ENCODE results near the gene C9orf43. TPM values are rescaled to one million over a fixed set of nuclear protein-coding genes. Genes with fewer than 3 reads are reported as not detected.
"Not testable (repeated sequence)": the region's sequence is repeated elsewhere in the genome, so short reads cannot be mapped to it uniquely, and the experiment has no call there.

The C9orf43 gene
- total RNA-seq, 1 experiment from 2014 or later: 0.82 TPM

- not testable (repeated sequence) for H3K9me3 ChIP-seq (ENCODE audit: low read length); H2AFZ ChIP-seq (ENCODE audit: low read length)
These were observed 30.7 kb upstream of the C9orf43 start for GRCh38 chr9:113379829-113380210.

GRCh38 chr9:113380869-113381378, 29.6 kb upstream of the C9orf43 start:
- Histone ChIP-seq H3K27ac (ENCODE audit: low read length) (no peak overlapping the region), H2AFZ (ENCODE audit: low read length) (no peak overlapping the region), H3K4me1 (ENCODE audit: low read length) (peaks cover 8% of the 10 kb centered on the region), H3K27me3 (ENCODE audit: low read length) (no peaks in the 10 kb centered on the region), H3K9me3 (ENCODE audit: low read length) (no peaks in the 10 kb centered on the region), H3K79me2 (ENCODE audit: low read length) (no peaks in the 10 kb centered on the region), H4K20me1 (ENCODE audit: insufficient read depth, low read depth, low read length) (no peaks in the 10 kb centered on the region), H3K9me2 (replicated peaks; ENCODE audit: insufficient read depth, low read length) (no peaks in the 10 kb centered on the region), H3K4me2 (ENCODE audit: low read depth, low read length, poor library complexity, severe bottlenecking) (no peak overlapping the region), H3K9ac (ENCODE audit: low read length) (no peak overlapping the region), H3K4me3 (ENCODE audit: low read length) (no peak overlapping the region), H3K36me3 (ENCODE audit: insufficient read depth, low read length) (no peaks in the 10 kb centered on the region)
- DNase-seq: no peak

More at GRCh38 chr9:113379829-113380210, 30.7 kb upstream of the C9orf43 start:
- not testable (repeated sequence) for H3K9me2 ChIP-seq (replicated peaks; ENCODE audit: insufficient read depth, low read length); H3K9ac ChIP-seq (ENCODE audit: low read length); H3K36me3 ChIP-seq (ENCODE audit: insufficient read depth, low read length); H3K79me2 ChIP-seq (ENCODE audit: low read length); H3K4me3 ChIP-seq (ENCODE audit: low read length); H4K20me1 ChIP-seq (ENCODE audit: insufficient read depth, low read depth, low read length); H3K4me2 ChIP-seq (ENCODE audit: low read depth, low read length, poor library complexity, severe bottlenecking); H3K27me3 ChIP-seq (ENCODE audit: low read length); DNase-seq; H3K27ac ChIP-seq (ENCODE audit: low read length)
- peaks cover 13% of the 10 kb centered on the region for H3K4me1 ChIP-seq (ENCODE audit: low read length)

GRCh38 chr9:113381441-113381840, 29.1 kb upstream of the C9orf43 start:
- not testable (repeated sequence) for H3K9ac ChIP-seq (ENCODE audit: low read length); H3K4me1 ChIP-seq (ENCODE audit: low read length); H3K27ac ChIP-seq (ENCODE audit: low read length); H3K36me3 ChIP-seq (ENCODE audit: insufficient read depth, low read length); H4K20me1 ChIP-seq (ENCODE audit: insufficient read depth, low read depth, low read length); H3K4me2 ChIP-seq (ENCODE audit: low read depth, low read length, poor library complexity, severe bottlenecking); H3K4me3 ChIP-seq (ENCODE audit: low read length); H3K9me2 ChIP-seq (replicated peaks; ENCODE audit: insufficient read depth, low read length); DNase-seq; H3K27me3 ChIP-seq (ENCODE audit: low read length); H3K79me2 ChIP-seq (ENCODE audit: low read length); H2AFZ ChIP-seq (ENCODE audit: low read length); H3K9me3 ChIP-seq (ENCODE audit: low read length)

DNA sequence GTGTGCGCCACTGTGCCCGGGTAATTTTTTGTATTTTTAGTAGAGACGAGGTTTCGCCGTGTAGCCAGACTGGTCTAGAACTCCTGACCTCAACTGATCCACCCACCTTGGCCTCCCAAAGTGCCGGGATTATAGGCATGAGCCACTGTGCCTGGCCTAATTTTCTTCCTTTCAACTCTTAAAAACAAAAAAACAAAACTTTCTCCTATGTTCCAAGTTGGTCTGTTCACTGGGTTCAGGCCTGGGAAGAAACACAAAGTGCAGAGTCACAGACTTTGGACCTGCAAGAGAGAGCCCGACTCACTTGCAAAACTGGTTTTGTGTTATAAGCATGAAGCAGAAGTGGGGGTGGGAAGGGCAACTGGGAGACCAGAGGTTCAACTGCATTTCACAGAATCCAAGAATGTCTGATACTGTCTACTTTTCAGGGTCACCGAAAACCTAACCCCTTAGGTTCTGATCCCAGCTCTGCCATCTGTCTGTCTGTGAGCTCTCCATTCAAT, 28.6 kb upstream of the C9orf43 start:
- H3K9me3 ChIP-seq (ENCODE audit: low read length): no peaks in the 10 kb centered on the region
- no peaks in the 10 kb centered on the region for H3K36me3 ChIP-seq (ENCODE audit: insufficient read depth, low read length)
- no peaks in the 10 kb centered on the region for H3K9me2 ChIP-seq (replicated peaks; ENCODE audit: insufficient read depth, low read length)
- H3K4me1 ChIP-seq (ENCODE audit: low read length): peaks cover 7% of the 10 kb centered on the region; the same call in 1 of the 2 replicates
- H3K27me3 ChIP-seq (ENCODE audit: low read length): no peaks in the 10 kb centered on the region
- H3K4me2 ChIP-seq (ENCODE audit: low read depth, low read length, poor library complexity, severe bottlenecking): no peak overlapping the region
- H3K79me2 ChIP-seq (ENCODE audit: low read length): no peaks in the 10 kb centered on the region
- no peaks in the 10 kb centered on the region for H4K20me1 ChIP-seq (ENCODE audit: insufficient read depth, low read depth, low read length)
- no peak overlapping the region for H2AFZ ChIP-seq (ENCODE audit: low read length)
- H3K4me3 ChIP-seq (ENCODE audit: low read length): no peak overlapping the region
- H3K27ac ChIP-seq (ENCODE audit: low read length): no peak overlapping the region
- H3K9ac ChIP-seq (ENCODE audit: low read length): no peak overlapping the region
- no peak for DNase-seq

DNA sequence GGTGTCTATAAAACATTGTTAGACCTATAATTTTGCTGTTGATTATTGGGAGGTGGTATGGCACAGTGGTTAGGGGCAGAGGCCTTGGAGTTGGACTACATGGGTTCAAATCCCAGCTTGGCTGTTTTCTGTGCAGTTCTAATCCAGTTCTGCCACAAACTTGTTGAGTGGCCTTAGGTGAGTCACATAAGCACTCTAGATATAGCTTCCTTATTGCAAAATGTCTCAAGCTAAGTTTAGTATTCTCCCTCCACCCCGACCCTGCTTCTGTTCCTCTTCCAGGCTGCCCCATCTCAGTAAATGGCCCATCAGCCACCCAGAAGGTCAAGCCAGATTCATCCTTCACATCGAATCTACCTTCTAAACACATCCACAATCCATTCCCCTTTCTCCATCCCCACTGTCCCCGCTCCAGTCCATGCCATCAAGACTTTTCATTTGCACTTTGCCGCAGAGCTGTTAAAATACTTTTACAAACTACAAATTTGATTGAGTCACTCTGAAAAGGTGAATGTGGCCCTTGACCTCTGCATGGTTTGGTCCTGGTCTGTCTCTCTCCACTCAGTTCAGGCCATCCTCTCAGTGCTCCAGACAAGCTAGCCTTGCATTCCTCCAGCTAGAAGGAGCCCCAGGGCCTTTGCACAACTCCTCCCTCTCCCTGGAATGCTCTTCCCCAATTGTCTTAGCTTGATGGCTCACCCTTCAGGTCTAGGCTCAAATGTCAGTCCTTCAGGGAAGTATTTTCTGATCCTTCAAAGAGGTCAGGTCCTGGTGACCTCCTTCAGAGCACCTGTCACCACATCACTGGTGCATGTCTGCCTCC, 23.8 kb upstream of the C9orf43 start:
- no peak for DNase-seq
- Histone ChIP-seq H3K36me3 (ENCODE audit: insufficient read depth, low read length) (peaks cover 6% of the 10 kb centered on the region; the same call in 1 of the 2 replicates), H4K20me1 (ENCODE audit: insufficient read depth, low read depth, low read length) (no peaks in the 10 kb centered on the region), H3K9ac (ENCODE audit: low read length) (no peak overlapping the region), H2AFZ (ENCODE audit: low read length) (no peak overlapping the region), H3K4me3 (ENCODE audit: low read length) (no peak overlapping the region), H3K9me2 (replicated peaks; ENCODE audit: insufficient read depth, low read length) (no peaks in the 10 kb centered on the region), H3K27ac (ENCODE audit: low read length) (no peak overlapping the region), H3K27me3 (ENCODE audit: low read length) (no peaks in the 10 kb centered on the region), H3K4me2 (ENCODE audit: low read depth, low read length, poor library complexity, severe bottlenecking) (no peak overlapping the region), H3K79me2 (ENCODE audit: low read length) (no peaks in the 10 kb centered on the region), H3K4me1 (ENCODE audit: low read length) (no peaks in the 10 kb centered on the region), H3K9me3 (ENCODE audit: low read length) (no peaks in the 10 kb centered on the region)

DNA sequence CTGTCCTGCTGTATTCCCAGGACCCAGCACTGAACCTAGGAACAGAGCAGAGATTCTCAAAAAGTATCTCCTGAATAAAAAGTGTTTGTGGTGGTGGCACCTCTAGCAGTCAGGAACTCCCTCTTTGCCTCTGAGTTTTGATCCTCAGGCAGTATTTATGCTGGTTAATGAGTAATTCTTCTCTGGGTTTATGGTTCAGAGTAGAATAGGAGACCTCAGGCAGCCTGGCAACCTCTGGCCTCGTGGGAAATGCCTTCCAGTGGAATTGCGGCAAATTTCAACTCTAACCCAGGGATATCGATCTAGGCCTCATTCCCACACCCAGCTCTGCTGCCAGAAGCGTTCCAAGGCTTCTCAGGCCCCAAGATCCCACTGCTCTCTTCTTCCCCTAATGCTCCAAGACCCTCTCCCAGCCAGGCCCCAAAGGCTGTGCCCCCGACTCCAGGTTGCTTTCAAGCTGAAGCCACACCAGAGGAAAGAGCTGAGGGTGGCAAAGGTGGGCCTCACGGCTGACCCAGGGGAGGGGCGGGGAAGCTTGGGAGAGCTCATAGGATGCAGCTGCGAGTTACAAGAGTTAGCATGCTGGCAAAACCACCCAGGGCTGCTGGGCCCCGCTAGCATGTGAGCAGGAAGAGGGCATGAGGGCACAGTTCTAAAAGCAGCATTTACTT, 22.9 kb upstream of the C9orf43 start:
- Histone ChIP-seq H3K4me2 (ENCODE audit: low read depth, low read length, poor library complexity, severe bottlenecking) (no peak overlapping the region), H3K9me2 (replicated peaks; ENCODE audit: insufficient read depth, low read length) (no peaks in the 10 kb centered on the region), H3K9ac (ENCODE audit: low read length) (no peak overlapping the region), H4K20me1 (ENCODE audit: insufficient read depth, low read depth, low read length) (no peaks in the 10 kb centered on the region), H3K27ac (ENCODE audit: low read length) (no peak overlapping the region), H2AFZ (ENCODE audit: low read length) (no peak overlapping the region), H3K4me3 (ENCODE audit: low read length) (no peak overlapping the region), H3K4me1 (ENCODE audit: low read length) (no peaks in the 10 kb centered on the region), H3K9me3 (ENCODE audit: low read length) (no peaks in the 10 kb centered on the region), H3K36me3 (ENCODE audit: insufficient read depth, low read length) (peaks cover 6% of the 10 kb centered on the region; the same call in 1 of the 2 replicates), H3K79me2 (ENCODE audit: low read length) (no peaks in the 10 kb centered on the region), H3K27me3 (ENCODE audit: low read length) (no peaks in the 10 kb centered on the region)
- DNase-seq: no peak

GRCh38 chr9:113388833-113389232, 21.7 kb upstream of the C9orf43 start:
- no peaks in the 10 kb centered on the region for H3K79me2 ChIP-seq (ENCODE audit: low read length)
- no peak overlapping the region for H2AFZ ChIP-seq (ENCODE audit: low read length)
- peaks cover 6% of the 10 kb centered on the region; the same call in 1 of the 2 replicates for H3K36me3 ChIP-seq (ENCODE audit: insufficient read depth, low read length)
- no peak for DNase-seq
- no peaks in the 10 kb centered on the region for H3K9me3 ChIP-seq (ENCODE audit: low read length)
- no peaks in the 10 kb centered on the region for H3K27me3 ChIP-seq (ENCODE audit: low read length)
- H3K9ac ChIP-seq (ENCODE audit: low read length): no peak overlapping the region
- H3K27ac ChIP-seq (ENCODE audit: low read length): no peak overlapping the region
- no peak overlapping the region for H3K4me3 ChIP-seq (ENCODE audit: low read length)
- no peaks in the 10 kb centered on the region for H3K9me2 ChIP-seq (replicated peaks; ENCODE audit: insufficient read depth, low read length)
- H3K4me1 ChIP-seq (ENCODE audit: low read length): no peaks in the 10 kb centered on the region
- H4K20me1 ChIP-seq (ENCODE audit: insufficient read depth, low read depth, low read length): no peaks in the 10 kb centered on the region
- no peak overlapping the region for H3K4me2 ChIP-seq (ENCODE audit: low read depth, low read length, poor library complexity, severe bottlenecking)

- Histone ChIP-seq H3K27me3 (ENCODE audit: low read length) (no peaks in the 10 kb centered on the region), H3K27ac (ENCODE audit: low read length) (no peak overlapping the region), H3K79me2 (ENCODE audit: low read length) (no peaks in the 10 kb centered on the region), H3K4me3 (ENCODE audit: low read length) (no peak overlapping the region), H3K9me3 (ENCODE audit: low read length) (no peaks in the 10 kb centered on the region), H3K4me1 (ENCODE audit: low read length) (no peaks in the 10 kb centered on the region), H2AFZ (ENCODE audit: low read length) (no peak overlapping the region), H3K36me3 (ENCODE audit: insufficient read depth, low read length) (peaks cover 6% of the 10 kb centered on the region; the same call in 1 of the 2 replicates), H3K9me2 (replicated peaks; ENCODE audit: insufficient read depth, low read length) (no peaks in the 10 kb centered on the region), H4K20me1 (ENCODE audit: insufficient read depth, low read depth, low read length) (no peaks in the 10 kb centered on the region), H3K9ac (ENCODE audit: low read length) (no peak overlapping the region), H3K4me2 (ENCODE audit: low read depth, low read length, poor library complexity, severe bottlenecking) (no peak overlapping the region)
- DNase-seq: no peak
These were observed 21.1 kb upstream of the C9orf43 start for GRCh38 chr9:113389451-113389850.
